ENCODE results near the gene TAC3. TPM values are rescaled to one million over a fixed set of nuclear protein-coding genes. Genes with fewer than 3 reads are reported as not detected.

TAC3 gene
- total RNA-seq, 1 experiment from 2014 or later, result 6.2 TPM

DNA sequence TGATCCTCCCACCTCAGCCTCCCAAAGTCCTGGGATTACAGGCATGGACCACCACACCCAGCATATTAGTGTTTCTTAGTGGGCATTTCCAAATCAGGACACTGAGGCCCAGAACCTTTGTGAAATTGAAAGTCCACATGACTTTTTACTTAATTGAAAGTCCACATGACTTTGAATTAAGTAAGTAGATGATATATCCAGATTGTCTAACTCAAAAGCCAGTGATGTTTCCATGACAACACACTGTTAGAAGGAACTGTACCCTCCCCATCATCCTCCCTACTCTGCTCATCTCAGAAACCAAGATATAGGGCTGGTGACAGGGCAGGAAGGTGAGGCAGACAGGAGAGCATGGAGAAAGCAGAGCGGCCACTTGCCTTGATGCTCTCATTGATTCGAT, 26.4 kb upstream of the TAC3 start:
- TF ChIP-seq, protein P1, sequence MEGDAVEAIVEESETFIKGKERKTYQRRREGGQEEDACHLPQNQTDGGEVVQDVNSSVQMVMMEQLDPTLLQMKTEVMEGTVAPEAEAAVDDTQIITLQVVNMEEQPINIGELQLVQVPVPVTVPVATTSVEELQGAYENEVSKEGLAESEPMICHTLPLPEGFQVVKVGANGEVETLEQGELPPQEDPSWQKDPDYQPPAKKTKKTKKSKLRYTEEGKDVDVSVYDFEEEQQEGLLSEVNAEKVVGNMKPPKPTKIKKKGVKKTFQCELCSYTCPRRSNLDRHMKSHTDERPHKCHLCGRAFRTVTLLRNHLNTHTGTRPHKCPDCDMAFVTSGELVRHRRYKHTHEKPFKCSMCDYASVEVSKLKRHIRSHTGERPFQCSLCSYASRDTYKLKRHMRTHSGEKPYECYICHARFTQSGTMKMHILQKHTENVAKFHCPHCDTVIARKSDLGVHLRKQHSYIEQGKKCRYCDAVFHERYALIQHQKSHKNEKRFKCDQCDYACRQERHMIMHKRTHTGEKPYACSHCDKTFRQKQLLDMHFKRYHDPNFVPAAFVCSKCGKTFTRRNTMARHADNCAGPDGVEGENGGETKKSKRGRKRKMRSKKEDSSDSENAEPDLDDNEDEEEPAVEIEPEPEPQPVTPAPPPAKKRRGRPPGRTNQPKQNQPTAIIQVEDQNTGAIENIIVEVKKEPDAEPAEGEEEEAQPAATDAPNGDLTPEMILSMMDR (conservative IDR thresholded peaks at IDR 0.05), result no peak
- H2AFZ ChIP-seq (ENCODE audit: low read length), result no peak overlapping the region
- H2BK5ac ChIP-seq (ENCODE audit: insufficient read length, low read length), result no peak overlapping the region
- no peak overlapping the region for H4K5ac ChIP-seq (ENCODE audit: insufficient read length, low read depth, low read length)
- no peak overlapping the region for H4K8ac ChIP-seq (replicated peaks; ENCODE audit: insufficient read length, low read depth, low read length)
- no peak overlapping the region for H2BK20ac ChIP-seq (ENCODE audit: low read depth, low read length, poor library complexity, severe bottlenecking)
- Mint-ChIP-seq H3K4me3 (no peak overlapping the region), H3K9me3 (no peaks in the 10 kb centered on the region), H3K4me1 (peaks cover 3 to 5% of the 10 kb centered on the region in 2 experiments), H3K36me3 (ENCODE audit: insufficient read depth in 1 of 3, low read depth in 3 of 3) (no peaks in the 10 kb centered on the region; a peak in 1 of 7 replicates), H3K27ac (no peak overlapping the region), H3K27me3 (ENCODE audit: low read depth) (peaks cover 10% of the 10 kb centered on the region)
- H4K91ac ChIP-seq (ENCODE audit: insufficient read length, low read depth, low read length), result no peak overlapping the region
- H2BK120ac ChIP-seq (ENCODE audit: low read depth, low read length, poor library complexity, severe bottlenecking), result no peak overlapping the region
- WGBS (ENCODE audit: extremely low coverage, insufficient read length, low lambda C conversion rate), result no CpG with 5 or more reads among the region's 2 CpGs
- no peak overlapping the region for H3T11ph ChIP-seq (ENCODE audit: low read length)
- H4K20me1 ChIP-seq (ENCODE audit: control insufficient read depth, insufficient read depth, insufficient read length), result no peaks in the 10 kb centered on the region
- no peaks in the 10 kb centered on the region for H3K79me1 ChIP-seq (ENCODE audit: insufficient read depth, low read depth, low read length, poor library complexity, severe bottlenecking)
- no peak for DNase-seq
- H2BK12ac ChIP-seq (ENCODE audit: insufficient read length, low read depth, low read length), result no peak overlapping the region
- no peak overlapping the region for H3K4me2 ChIP-seq (ENCODE audit: insufficient read depth, insufficient read length, low read length)
- H3K56ac ChIP-seq (ENCODE audit: insufficient read length, low read depth, low read length), result no peak overlapping the region
- no peaks in the 10 kb centered on the region for H3K23me2 ChIP-seq (ENCODE audit: insufficient read length, low read depth, low read length, poor library complexity, severe bottlenecking)
- H3K18ac ChIP-seq (ENCODE audit: insufficient read length, low read depth, low read length), result no peak overlapping the region
- H2BK15ac ChIP-seq (ENCODE audit: low read depth, low read length), result no peak overlapping the region
- H3K23ac ChIP-seq (ENCODE audit: insufficient read length, low read depth, low read length), result no peak overlapping the region
- H3K79me2 ChIP-seq (ENCODE audit: insufficient read depth, low read length), result no peaks in the 10 kb centered on the region
- H3K9ac ChIP-seq (ENCODE audit: extremely low read depth, insufficient read length, low read length), result no peak overlapping the region
- H3K27me3 ChIP-seq (ENCODE audit: insufficient read depth, low read length), result no peaks in the 10 kb centered on the region
- no peak overlapping the region for H2AK5ac ChIP-seq (ENCODE audit: insufficient read length, low read length)
- H3K27ac ChIP-seq (ENCODE audit: insufficient read length, low read depth, low read length), result no peak overlapping the region
- no peak overlapping the region for H3K4ac ChIP-seq (ENCODE audit: low read depth, low read length)
- no peaks in the 10 kb centered on the region for H3K4me1 ChIP-seq (ENCODE audit: insufficient read depth, low read length)
- no peak overlapping the region for H3K14ac ChIP-seq (ENCODE audit: insufficient read depth, low read length)
- H3K9me3 ChIP-seq (ENCODE audit: control insufficient read depth, low read depth, low read length), result no peaks in the 10 kb centered on the region

Measured in H9 (cell line).